Measurements from ENCODE around the gene POLH.
"Not testable (repeated sequence)": the region's sequence is repeated elsewhere in the genome, so short reads cannot be mapped to it uniquely, and the experiment has no call there.

Gene POLH

DNA sequence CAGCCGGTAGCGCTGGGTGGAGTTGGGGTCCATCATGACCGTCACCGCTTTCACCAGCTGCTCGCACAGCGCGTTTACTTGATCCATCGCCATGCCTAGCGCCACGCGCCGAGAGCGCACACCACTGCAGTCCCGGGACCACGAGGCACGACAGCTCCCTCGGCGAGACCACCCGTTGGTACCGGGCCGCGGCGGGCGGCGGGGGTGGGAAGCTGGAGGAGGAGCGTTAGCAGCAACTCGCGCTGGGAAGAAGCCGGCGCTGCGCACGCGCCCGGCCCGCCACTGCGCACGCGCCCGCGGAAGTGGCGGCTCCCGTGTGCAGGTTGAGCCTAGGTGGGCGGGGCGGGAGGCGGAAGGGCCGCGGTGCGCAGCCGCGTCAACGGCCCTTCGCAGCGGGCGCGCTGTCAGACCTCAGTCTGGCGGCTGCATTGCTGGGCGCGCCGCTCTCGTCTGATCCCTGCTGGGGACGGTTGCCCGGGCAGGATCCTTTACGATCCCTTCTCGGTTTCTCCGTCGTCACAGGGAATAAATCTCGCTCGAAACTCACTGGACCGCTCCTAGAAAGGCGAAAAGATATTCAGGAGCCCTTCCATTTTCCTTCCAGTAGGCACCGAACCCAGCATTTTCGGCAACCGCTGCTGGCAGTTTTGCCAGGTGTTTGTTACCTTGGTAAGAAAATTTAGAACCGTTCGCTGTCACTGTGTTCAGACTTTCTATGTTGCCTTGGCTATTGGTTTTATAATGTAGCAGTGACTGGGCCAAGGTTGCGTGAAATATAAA, at the start of gene POLH, which contains the start of gene XPO5:
Gene POLH (plus strand): TSS at position 414 of the 780 bp plus-strand sequence. CDS start 6,135 bp downstream, outside the sequence.
Gene XPO5 (minus strand): TSS at position 267 of the 780 bp plus-strand sequence. CDS start 174 bp downstream, at position 93.
- Histone ChIP-seq H3K9ac (ENCODE audit: low read length in 2 of 2) (peak within 1 kb of the TSS; percentile 69 to 90), H3K27ac (ENCODE audit: low read length) (peak within 1 kb of the TSS; percentile 53), H3K4me3 (ENCODE audit: low read length in 2 of 2) (peak within 1 kb of the TSS; percentile 98 to 99), H3K27me3 (ENCODE audit: control insufficient read depth in 1 of 2, insufficient read depth in 2 of 2, low read length in 2 of 2) (no peaks in the 10 kb centered on the region), H3K4me1 (ENCODE audit: control insufficient read depth, insufficient read depth, low read length) (peaks cover 6% of the 10 kb centered on the region), H3K36me3 (ENCODE audit: control insufficient read depth in 2 of 2, insufficient read depth in 2 of 2, low read length in 2 of 2) (peaks cover 3 to 8% of the 10 kb centered on the region in 2 donors), H3K9me3 (ENCODE audit: control insufficient read depth in 2 of 2, low read length in 2 of 2) (no peaks in the 10 kb centered on the region)

- H3K27me3 ChIP-seq (ENCODE audit: control insufficient read depth in 1 of 2, insufficient read depth in 2 of 2, low read length in 2 of 2): no peaks in the 10 kb centered on the region
- H3K9ac ChIP-seq (ENCODE audit: low read length in 2 of 2): no peak overlapping the region
- no peak overlapping the region for H3K27ac ChIP-seq (ENCODE audit: low read length)
- no peak overlapping the region for H3K4me3 ChIP-seq (ENCODE audit: low read length in 2 of 2)
- H3K36me3 ChIP-seq (ENCODE audit: control insufficient read depth in 2 of 2, insufficient read depth in 2 of 2, low read length in 2 of 2): peaks cover 37 to 49% of the 10 kb centered on the region in 2 donors
- H3K9me3 ChIP-seq (ENCODE audit: control insufficient read depth in 2 of 2, low read length in 2 of 2): no peaks in the 10 kb centered on the region
- no peaks in the 10 kb centered on the region for H3K4me1 ChIP-seq (ENCODE audit: control insufficient read depth, insufficient read depth, low read length)
Measured at GRCh38 chr6:43532201-43532600, 43.8 kb upstream of the POLH start.

DNA sequence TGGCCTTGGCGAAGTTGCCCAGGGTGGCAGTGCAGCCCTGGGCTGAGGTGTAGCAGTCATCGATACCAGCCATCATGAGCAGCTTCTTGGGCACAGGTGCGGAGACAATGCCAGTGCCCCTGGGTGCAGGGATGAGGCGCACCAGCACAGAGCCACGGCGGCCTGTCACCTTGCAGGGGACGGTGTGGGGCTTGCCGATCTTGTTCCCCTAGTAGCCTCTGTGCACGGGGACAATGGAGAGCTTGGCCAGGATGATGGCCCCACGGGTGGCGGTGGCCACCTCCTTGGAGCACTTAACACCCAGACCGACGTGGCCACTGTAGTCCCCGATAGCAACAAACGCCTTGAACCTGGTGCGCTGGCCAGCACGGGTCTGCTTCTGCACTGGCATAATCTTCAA, 37.0 kb upstream of the POLH start:
- not testable (repeated sequence) for H3K27me3 ChIP-seq (ENCODE audit: control insufficient read depth in 1 of 2, insufficient read depth in 2 of 2, low read length in 2 of 2); H3K27ac ChIP-seq (ENCODE audit: low read length); H3K4me3 ChIP-seq (ENCODE audit: low read length in 2 of 2); H3K9ac ChIP-seq (ENCODE audit: low read length in 2 of 2); H3K4me1 ChIP-seq (ENCODE audit: control insufficient read depth, insufficient read depth, low read length); H3K9me3 ChIP-seq (ENCODE audit: control insufficient read depth in 2 of 2, low read length in 2 of 2)
- peaks cover 9 to 16% of the 10 kb centered on the region in 2 donors for H3K36me3 ChIP-seq (ENCODE audit: control insufficient read depth in 2 of 2, insufficient read depth in 2 of 2, low read length in 2 of 2)

DNA sequence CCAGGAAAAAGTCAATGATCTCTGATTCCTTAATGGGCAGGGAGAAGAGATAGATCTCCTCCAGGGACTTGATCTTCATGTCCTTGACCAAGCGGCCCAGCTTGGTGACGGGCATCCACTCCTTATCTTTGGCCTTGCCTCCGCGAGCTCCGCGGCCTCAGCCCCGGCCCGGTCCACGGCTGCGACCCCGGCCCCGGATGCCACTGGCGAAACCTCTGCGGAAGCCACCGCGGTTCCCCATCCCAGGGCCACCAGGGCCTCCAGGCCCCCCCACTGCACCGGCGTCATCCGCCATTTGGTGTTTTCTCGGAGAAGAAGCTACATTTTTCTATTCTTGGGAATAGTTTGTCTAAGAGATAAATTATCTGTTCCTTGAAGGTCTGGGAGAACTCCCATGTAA, 36.6 kb upstream of the POLH start:
- not testable (repeated sequence) for H3K27me3 ChIP-seq (ENCODE audit: control insufficient read depth in 1 of 2, insufficient read depth in 2 of 2, low read length in 2 of 2); H3K9ac ChIP-seq (ENCODE audit: low read length in 2 of 2); H3K9me3 ChIP-seq (ENCODE audit: control insufficient read depth in 2 of 2, low read length in 2 of 2); H3K4me3 ChIP-seq (ENCODE audit: low read length in 2 of 2); H3K4me1 ChIP-seq (ENCODE audit: control insufficient read depth, insufficient read depth, low read length); H3K27ac ChIP-seq (ENCODE audit: low read length)
- peaks cover 5 to 13% of the 10 kb centered on the region in 2 donors for H3K36me3 ChIP-seq (ENCODE audit: control insufficient read depth in 2 of 2, insufficient read depth in 2 of 2, low read length in 2 of 2)

DNA sequence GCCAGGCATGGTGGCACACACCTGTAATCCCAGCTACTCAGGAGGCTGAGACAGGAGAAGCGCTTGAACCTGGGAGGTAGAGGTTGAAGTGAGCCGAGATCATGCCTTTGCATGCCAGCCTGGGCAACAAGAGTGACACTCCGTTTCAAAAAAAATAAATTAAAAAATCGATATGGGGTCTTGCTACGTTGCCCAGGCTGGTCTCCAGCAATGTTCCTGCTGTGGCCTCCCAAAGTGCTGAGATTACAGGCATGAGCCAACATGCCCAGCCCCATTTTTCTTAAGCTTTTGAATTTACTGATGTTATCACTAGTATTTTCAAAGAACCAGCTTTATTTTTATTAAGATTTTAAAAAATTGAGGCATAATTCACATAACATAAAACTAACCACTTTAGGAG, 35.5 kb upstream of the POLH start:
- Histone ChIP-seq H3K9me3 (ENCODE audit: control insufficient read depth in 2 of 2, low read length in 2 of 2) (no peaks in the 10 kb centered on the region), H3K36me3 (ENCODE audit: control insufficient read depth in 2 of 2, insufficient read depth in 2 of 2, low read length in 2 of 2) (peaks cover 9 to 18% of the 10 kb centered on the region in 2 donors), H3K9ac (ENCODE audit: low read length in 2 of 2) (no peak overlapping the region), H3K4me3 (ENCODE audit: low read length in 2 of 2) (no peak overlapping the region), H3K4me1 (ENCODE audit: control insufficient read depth, insufficient read depth, low read length) (no peaks in the 10 kb centered on the region), H3K27me3 (ENCODE audit: control insufficient read depth in 1 of 2, insufficient read depth in 2 of 2, low read length in 2 of 2) (no peaks in the 10 kb centered on the region), H3K27ac (ENCODE audit: low read length) (no peak overlapping the region)

DNA sequence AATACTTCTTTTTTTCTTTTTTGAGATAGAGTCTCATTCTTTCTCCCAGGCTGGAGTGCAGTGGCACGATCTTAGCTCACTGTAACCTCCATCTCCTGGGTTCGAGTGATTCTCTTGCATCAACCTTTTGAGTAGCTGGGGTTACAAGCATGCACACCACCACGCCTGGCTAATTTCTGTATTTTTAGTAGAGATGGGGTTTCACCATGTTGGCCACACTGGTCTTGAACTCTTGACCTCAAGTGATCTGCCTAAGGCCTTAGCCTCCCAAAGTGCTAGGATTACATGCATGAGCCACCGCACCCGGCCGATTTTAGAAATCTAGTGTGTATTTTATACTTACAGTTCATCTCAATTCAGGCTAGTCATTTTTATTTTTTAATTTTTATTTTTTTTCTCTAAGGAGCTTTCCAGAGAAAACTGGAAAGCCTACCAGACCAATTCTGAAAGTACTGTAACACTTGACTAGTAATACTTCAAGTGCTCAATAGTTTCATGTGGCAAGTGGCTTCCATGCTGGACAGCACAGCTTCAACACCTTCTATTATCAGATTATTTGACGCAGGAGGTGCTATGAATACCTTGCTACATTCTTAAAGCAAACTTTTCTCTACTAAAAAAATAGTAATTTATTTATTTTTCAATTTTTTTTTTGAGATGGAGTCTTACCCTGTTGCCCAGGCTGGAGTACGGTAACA, 34.1 kb upstream of the POLH start:
- Histone ChIP-seq H3K9ac (ENCODE audit: low read length in 2 of 2) (no peak overlapping the region), H3K27me3 (ENCODE audit: control insufficient read depth in 1 of 2, insufficient read depth in 2 of 2, low read length in 2 of 2) (no peaks in the 10 kb centered on the region), H3K27ac (ENCODE audit: low read length) (no peak overlapping the region), H3K4me1 (ENCODE audit: control insufficient read depth, insufficient read depth, low read length) (no peaks in the 10 kb centered on the region), H3K4me3 (ENCODE audit: low read length in 2 of 2) (no peak overlapping the region), H3K36me3 (ENCODE audit: control insufficient read depth in 2 of 2, insufficient read depth in 2 of 2, low read length in 2 of 2) (peaks cover 12 to 26% of the 10 kb centered on the region in 2 donors), H3K9me3 (ENCODE audit: control insufficient read depth in 2 of 2, low read length in 2 of 2) (no peaks in the 10 kb centered on the region)

GRCh38 chr6:43544461-43544860, 31.5 kb upstream of the POLH start:
- no peak overlapping the region for H3K9ac ChIP-seq (ENCODE audit: low read length in 2 of 2)
- no peaks in the 10 kb centered on the region for H3K4me1 ChIP-seq (ENCODE audit: control insufficient read depth, insufficient read depth, low read length)
- H3K9me3 ChIP-seq (ENCODE audit: control insufficient read depth in 2 of 2, low read length in 2 of 2): no peaks in the 10 kb centered on the region
- H3K4me3 ChIP-seq (ENCODE audit: low read length in 2 of 2): no peak overlapping the region
- H3K36me3 ChIP-seq (ENCODE audit: control insufficient read depth in 2 of 2, insufficient read depth in 2 of 2, low read length in 2 of 2): peaks cover 27 to 33% of the 10 kb centered on the region in 2 donors
- H3K27me3 ChIP-seq (ENCODE audit: control insufficient read depth in 1 of 2, insufficient read depth in 2 of 2, low read length in 2 of 2): no peaks in the 10 kb centered on the region
- H3K27ac ChIP-seq (ENCODE audit: low read length): no peak overlapping the region

GRCh38 chr6:43547222-43547621, 28.8 kb upstream of the POLH start:
- Histone ChIP-seq H3K36me3 (ENCODE audit: control insufficient read depth in 2 of 2, insufficient read depth in 2 of 2, low read length in 2 of 2) (peaks cover 30 to 40% of the 10 kb centered on the region in 2 donors), H3K27me3 (ENCODE audit: control insufficient read depth in 1 of 2, insufficient read depth in 2 of 2, low read length in 2 of 2) (no peaks in the 10 kb centered on the region), H3K4me1 (ENCODE audit: control insufficient read depth, insufficient read depth, low read length) (no peaks in the 10 kb centered on the region), H3K9ac (ENCODE audit: low read length in 2 of 2) (no peak overlapping the region), H3K4me3 (ENCODE audit: low read length in 2 of 2) (no peak overlapping the region), H3K27ac (ENCODE audit: low read length) (no peak overlapping the region), H3K9me3 (ENCODE audit: control insufficient read depth in 2 of 2, low read length in 2 of 2) (no peaks in the 10 kb centered on the region)

DNA sequence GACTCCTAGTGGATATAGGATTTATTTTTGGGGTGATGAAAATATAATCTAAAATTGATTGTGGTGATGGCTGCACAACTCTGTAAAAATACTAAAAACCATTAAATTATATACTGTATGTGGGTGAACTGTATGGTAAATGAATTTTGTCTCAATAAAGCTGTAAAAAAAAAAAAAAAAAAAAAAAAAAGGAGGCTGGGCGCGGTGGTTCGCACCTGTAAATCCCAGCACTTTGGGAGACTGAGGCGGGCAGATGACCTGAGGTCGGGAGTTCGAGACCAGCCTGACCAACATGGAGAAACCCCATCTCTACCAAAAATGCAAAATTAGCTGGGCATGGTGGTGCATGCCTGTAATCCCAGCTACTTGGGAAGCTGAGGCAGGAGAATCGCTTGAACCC, 18.4 kb upstream of the POLH start:
- H3K27ac ChIP-seq (ENCODE audit: low read length); H3K27me3 ChIP-seq (ENCODE audit: control insufficient read depth in 1 of 2, insufficient read depth in 2 of 2, low read length in 2 of 2); H3K4me1 ChIP-seq (ENCODE audit: control insufficient read depth, insufficient read depth, low read length); H3K9me3 ChIP-seq (ENCODE audit: control insufficient read depth in 2 of 2, low read length in 2 of 2); H3K9ac ChIP-seq (ENCODE audit: low read length in 2 of 2); H3K4me3 ChIP-seq (ENCODE audit: low read length in 2 of 2): not testable (repeated sequence)
- peaks cover 45 to 47% of the 10 kb centered on the region in 2 donors for H3K36me3 ChIP-seq (ENCODE audit: control insufficient read depth in 2 of 2, insufficient read depth in 2 of 2, low read length in 2 of 2)

DNA sequence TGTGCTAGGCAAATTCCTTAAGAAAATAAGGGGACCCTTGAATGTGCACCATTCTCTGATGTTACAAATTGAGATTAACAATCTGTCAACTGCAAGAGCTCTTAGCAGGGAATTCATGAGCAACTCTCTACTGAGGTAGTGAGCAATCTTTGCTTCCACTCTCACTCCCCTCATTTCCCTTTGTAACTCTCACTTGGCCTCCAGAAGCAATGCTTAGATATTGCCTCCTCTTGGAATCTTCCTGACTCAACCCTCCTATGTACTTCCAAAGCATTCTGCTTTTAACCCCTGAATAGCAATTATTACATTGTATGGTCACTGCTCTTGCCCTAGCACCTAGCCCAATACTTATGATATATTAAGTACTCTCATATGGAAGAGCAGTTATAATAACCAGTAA, 16.7 kb upstream of the POLH start:
- no peaks in the 10 kb centered on the region for H3K27me3 ChIP-seq (ENCODE audit: control insufficient read depth in 1 of 2, insufficient read depth in 2 of 2, low read length in 2 of 2)
- H3K36me3 ChIP-seq (ENCODE audit: control insufficient read depth in 2 of 2, insufficient read depth in 2 of 2, low read length in 2 of 2): peaks cover 41 to 48% of the 10 kb centered on the region in 2 donors
- H3K4me3 ChIP-seq (ENCODE audit: low read length in 2 of 2): no peak overlapping the region
- no peak overlapping the region for H3K27ac ChIP-seq (ENCODE audit: low read length)
- no peaks in the 10 kb centered on the region for H3K9me3 ChIP-seq (ENCODE audit: control insufficient read depth in 2 of 2, low read length in 2 of 2)
- no peak overlapping the region for H3K9ac ChIP-seq (ENCODE audit: low read length in 2 of 2)
- no peaks in the 10 kb centered on the region for H3K4me1 ChIP-seq (ENCODE audit: control insufficient read depth, insufficient read depth, low read length)

All from stomach smooth muscle (tissue), 2 donors.